Activated CD4-positive, alpha-beta T cell treated with anti-CD3 and anti-CD28 coated beads, Interleukin-2, amount 50 U/mL, for 4 hours (primary cell): ENCODE measurements around the gene PCDH20.
"Not testable (repeated sequence)": the region's sequence is repeated elsewhere in the genome, so short reads cannot be mapped to it uniquely, and the experiment has no call there.

ENCODE experiments used
- DNase-seq, 2 experiments: peaks; one replicate each; pipeline ENCODE4 v3.0.0-alpha.2; 2020

The PCDH20 gene, protein sequence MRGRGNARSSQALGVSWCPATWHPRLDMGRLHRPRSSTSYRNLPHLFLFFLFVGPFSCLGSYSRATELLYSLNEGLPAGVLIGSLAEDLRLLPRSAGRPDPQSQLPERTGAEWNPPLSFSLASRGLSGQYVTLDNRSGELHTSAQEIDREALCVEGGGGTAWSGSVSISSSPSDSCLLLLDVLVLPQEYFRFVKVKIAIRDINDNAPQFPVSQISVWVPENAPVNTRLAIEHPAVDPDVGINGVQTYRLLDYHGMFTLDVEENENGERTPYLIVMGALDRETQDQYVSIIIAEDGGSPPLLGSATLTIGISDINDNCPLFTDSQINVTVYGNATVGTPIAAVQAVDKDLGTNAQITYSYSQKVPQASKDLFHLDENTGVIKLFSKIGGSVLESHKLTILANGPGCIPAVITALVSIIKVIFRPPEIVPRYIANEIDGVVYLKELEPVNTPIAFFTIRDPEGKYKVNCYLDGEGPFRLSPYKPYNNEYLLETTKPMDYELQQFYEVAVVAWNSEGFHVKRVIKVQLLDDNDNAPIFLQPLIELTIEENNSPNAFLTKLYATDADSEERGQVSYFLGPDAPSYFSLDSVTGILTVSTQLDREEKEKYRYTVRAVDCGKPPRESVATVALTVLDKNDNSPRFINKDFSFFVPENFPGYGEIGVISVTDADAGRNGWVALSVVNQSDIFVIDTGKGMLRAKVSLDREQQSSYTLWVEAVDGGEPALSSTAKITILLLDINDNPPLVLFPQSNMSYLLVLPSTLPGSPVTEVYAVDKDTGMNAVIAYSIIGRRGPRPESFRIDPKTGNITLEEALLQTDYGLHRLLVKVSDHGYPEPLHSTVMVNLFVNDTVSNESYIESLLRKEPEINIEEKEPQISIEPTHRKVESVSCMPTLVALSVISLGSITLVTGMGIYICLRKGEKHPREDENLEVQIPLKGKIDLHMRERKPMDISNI

DNA sequence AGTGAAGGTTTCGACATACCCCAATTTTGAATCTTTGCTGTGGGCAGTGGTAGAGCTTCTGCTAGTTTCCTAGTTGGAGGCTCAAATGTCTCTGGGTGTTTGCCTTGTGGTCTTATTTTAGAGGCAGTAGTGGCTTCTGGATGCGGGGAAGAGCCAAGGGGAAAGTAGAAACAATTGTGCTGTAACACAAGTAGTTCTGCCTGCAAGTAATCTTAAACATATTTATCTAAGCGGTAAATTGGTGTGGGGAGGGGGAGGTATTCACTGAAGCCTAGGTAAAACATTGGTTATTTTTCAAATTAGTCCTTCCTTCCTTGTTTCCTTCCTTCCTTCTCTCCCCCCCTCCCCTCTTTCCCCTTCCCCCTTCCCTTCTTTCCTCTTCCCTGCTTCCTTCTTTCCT, at the start of gene PCDH20:
Gene PCDH20 (minus strand): TSS at position 101 of the 400 bp plus-strand sequence. CDS start 691 bp downstream, outside the sequence.
- no peak for DNase-seq

DNA sequence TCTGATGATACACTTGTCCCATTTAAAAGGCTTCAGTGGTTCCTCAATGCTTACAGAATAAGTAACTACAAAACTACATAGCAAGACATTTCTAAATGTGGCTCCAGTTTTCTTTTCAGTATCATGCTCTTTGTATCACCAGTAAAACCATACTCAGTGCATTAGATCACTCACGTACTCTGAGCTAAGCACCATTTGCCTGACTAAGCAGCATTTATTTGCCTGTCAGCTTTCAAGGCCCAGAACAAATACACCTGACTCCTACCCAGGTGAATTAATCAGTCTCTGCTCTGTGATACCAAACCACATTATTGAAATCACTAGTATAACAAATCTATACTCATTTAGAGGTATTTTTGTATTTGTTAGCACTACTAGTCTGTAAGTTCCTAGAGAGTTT, 47.4 kb upstream of the PCDH20 start:
- no peak for DNase-seq

DNA sequence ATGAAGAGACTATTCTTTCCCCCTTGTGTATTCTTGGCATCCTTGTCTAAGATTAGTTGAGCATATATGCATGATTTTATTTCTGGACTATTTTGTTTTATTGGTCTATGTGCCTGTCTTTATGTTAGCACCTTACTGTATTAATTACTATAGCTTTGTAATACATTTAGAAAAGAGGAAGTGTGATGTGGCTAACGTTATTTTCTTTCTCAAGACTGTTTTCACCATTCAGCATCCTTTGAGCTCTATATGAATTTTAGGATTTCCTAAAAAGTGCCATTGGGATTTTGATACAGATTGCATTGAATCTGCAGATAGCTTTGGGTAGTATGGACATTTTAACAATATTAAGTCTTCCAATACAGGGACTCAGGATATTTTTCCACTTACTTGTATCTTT, 37.5 kb upstream of the PCDH20 start:
- DNase-seq = no peak

DNA sequence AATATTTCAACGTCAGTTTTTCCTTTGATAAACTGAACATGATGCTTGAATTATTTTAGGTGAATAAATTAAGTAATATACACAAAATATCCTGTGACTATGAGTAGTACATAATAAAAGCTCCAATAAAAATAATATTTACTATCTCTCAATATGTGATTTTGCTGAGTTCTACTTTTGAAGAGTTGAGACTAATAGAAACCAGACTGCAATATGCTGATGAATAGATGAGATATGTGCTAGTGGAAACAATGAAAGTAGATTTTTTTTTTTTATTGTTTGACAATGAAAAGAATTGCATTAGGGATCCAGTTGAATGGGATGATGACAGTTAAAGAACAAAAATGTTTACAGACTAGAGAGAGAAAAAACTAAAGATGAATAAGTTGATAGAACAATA, 16.4 kb upstream of the PCDH20 start:
- no peak for DNase-seq

DNA sequence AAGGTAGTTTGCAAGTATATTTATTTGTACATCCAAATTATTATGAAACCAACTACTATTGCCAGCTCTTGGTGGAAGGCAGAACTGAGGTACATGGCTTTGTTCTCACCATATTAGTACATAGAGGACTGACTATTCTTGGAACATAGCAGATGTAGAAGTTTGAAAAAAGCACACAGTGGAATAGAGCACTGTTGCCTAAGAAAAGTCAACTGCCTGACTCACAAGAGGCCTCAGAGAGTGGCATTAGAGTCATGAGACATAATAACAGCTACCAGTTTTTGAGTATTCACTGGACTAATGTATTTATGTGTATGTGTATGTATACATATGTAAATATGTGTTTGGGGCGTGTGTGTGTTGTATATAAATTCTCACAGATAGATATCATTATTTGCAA, 8.3 kb upstream of the PCDH20 start:
- DNase-seq = no peak

DNA sequence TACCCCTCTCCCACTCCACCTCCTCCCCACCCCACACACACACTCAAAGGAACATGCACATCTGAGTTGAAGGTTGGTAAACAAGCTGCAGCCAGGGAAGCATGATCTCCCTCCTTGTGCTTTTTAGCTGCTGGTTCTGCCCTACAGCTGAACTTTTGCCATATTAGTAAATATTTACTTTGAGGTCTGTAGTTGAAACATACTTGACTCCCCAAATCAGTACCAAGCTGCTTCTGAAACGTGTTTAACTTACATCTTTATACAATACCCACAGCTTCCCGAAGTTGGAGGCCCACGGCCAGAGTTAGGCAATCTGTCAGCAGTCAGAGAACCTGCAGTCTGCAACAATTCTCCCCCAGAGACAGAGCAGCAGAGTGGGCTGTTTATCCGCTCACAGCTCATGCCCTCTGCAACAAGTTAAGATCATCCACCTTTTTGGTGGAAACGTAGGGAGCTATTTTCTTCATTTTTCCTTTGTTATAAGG, 1.5 kb upstream of the PCDH20 start:
- no peak for DNase-seq

DNA sequence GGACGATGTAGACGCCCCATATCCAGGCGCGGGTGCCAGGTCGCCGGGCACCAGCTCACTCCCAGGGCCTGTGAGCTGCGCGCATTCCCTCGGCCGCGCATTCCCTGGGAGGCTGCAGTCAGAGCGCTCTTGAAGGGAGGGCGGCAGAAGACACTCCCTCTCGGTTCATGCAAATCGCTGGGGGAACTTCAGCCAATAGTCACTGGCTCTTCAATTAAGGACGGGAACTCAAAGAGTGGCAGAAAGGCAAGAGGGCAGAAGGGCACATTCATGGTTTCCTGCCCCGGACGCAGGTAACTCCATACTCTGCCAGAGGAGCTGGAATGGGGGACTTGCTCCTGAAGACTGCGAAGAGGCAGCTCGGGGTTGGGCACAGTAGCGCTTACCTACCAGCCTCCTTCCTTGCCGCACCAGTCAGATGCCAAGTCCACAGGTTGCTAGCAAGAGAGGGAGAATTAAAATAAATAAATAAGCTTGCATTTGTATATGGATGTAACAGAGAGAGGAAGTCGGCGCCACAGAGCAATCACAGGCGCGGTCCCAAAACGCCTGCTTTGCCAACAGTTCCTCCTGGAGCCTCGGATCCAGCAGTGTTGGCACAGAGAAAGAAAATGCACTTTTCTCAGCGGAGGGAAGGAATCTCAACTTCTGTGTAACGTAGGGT, 459 bp downstream of the PCDH20 start:
- DNase-seq = no peak

DNA sequence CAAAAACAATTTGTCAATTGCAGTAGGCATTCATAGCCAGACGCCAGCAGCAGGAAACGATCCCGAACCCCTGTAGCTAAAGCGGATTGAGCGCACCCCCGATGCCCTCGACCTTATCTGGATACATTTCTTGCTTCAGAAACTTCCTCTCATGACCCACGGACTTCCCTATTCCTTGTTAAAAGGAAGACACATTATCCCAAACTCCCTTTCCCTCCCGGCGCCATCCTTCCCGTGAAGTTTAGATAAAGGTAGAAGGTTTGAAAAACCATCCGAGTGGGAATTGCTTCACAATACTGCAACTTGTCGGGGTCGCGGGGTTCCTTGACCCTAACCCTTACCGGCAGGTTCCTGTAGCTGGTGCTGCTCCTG, 977 bp downstream of the PCDH20 start:
- no peak for DNase-seq

DNA sequence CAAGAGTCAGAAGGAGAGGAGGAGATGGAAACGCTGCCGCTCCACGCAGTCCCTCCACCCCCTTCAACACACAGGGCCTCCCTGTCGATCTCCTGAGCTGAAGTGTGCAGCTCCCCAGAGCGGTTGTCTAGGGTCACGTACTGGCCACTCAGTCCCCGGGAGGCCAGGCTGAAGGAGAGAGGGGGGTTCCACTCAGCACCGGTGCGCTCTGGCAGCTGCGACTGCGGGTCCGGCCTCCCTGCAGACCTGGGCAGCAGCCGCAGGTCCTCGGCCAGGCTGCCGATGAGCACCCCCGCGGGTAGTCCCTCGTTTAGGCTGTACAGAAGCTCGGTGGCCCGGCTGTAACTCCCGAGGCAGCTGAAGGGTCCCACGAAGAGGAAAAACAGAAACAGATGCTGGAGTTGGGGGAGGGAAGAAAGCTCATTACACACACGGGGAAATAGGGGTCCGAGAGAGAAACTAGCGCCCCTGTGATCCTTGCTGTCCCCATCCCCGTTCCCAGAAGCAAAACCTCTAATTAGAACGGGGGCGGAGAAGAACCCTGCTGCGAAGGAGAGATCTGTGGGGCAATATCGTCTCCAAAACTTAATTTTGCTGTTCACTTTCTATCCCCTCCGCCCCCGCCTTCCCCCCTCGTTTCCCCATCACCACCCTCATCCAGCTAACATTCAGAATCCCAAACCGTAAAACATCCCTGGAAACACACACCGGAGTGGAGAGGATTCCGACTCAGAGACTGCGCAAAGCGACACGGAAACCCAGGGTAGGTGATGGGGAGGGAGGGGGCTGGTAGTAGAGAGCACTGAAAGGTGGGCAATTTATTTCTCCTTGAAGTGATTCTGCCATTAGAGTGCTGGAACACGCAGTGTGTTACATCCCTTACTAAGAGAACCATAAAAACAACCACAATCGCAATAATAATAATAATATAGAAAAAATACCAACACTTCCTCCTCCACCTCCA, 1.8 kb downstream of the PCDH20 start:
- DNase-seq = no peak

DNA sequence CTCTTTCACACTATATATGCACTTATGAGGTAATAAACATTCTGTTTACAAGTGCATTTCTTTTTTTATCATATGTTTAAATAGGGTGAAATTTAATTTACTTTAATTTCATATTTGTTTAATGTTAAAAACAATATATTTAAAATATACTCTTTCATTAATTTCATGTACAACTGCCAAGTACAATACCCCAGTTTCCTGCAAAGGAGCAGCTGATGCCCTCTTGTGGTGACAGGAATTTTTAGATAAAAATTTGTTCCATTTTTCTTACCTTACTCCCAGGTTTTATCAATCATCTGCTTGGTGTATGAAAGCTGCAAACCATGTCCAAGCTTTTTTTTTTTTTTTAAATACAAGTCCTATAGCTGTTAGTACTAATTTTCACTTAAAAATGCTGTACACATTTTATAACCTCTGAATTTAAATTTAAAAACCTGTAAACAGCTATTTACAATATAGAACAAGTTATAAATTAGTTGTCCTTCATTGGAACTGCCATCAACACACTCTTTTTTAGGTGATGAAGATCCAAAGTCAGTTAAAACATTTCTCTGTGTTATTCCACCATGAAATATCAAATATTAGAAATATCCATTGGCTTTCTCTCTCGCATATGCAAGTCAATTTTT, 4.9 kb downstream of the PCDH20 start:
- DNase-seq = no peak

DNA sequence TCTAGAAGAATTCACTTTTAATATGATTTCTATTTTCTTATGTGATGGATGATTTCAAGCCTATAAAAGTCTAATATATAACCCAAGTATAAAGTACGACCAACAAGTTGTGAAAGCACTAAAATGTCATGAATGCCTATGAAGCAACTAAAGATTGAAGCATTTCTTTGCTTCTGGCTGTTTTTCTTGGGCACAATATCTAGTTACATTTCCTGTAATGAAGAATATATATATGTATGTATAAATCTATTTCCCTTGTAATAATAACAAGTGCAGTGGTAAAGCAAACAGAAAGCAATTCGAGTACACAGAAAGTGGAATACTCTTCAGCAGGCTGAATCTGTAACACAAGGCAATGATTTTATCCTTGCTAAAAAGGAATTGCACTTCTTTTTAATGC, 5.4 kb downstream of the PCDH20 start:
- DNase-seq = no peak

DNA sequence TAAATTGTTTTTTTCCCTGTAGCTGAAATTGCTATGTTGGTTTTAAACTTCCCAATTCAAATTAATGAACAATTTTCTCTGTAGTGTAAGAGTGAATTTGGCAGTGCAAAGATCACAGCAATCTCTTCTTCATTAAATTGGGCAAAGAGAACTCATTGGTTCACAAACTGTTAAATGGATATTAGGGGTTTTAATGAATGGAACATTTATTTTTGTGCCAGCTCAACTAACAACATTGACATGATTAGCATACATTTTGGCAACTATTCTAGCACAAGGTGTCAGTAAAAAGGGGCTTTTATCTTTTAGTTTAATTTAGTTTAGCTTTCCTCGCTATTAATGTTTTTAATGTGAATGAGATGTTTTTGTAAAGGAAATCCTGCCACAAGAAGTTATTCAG, 7.1 kb downstream of the PCDH20 start:
- no peak for DNase-seq

DNA sequence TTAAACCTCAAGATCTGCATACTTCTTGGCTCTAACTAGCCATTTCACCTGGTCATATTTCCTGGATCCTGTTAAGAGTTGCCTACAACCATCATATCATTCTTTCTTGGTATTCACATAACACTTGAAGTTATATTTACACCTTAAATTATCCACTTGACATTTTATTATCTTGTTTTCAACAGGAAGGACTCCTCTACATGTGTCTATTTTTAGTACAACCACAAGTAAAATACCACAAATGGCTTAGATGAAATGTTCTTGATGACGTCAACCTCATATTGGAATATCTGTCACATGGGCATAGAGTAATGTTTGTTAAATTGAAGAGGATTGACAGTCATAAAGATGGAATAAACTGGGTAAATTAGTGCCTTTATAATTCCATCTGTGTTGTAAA, 9.4 kb downstream of the PCDH20 start:
- no peak for DNase-seq

DNA sequence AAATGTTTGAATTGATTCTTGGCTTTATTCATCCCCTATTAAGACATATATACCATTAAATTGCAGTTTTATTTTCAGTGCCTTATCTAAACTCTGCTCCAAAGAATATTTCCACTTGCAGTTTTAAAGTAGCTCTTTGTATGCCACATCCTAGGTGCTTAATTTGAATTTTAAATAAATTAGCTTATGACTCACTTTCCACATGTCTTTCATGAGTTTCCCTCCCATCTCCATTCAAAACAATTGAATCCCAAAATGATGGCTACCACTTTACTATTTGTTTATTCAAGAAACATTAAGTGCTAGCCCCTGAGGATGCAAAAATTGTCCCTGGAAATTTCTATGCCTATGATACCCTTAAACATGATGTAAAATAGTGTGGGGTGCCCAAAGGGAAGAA, 19.5 kb downstream of the PCDH20 start:
- no peak for DNase-seq

DNA sequence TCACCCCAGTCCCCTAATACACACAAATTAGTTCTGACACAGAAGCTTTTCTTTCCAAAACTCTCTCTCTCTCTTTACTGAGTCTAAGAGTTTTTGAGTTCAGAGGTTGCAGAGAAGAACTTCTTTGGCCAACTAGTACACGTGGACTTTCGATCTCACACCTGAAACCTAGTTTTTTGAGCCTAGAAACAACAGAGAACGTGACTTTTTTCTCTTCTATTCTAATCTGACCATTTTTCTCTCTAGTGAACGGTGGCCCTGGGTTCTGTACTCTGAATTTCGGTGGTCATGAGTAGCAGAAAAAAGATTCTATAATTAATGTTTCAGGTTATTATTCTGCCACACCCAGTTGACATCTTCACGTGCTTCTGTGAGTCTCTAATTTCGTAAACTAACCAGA, 24.2 kb downstream of the PCDH20 start:
- no peak for DNase-seq

DNA sequence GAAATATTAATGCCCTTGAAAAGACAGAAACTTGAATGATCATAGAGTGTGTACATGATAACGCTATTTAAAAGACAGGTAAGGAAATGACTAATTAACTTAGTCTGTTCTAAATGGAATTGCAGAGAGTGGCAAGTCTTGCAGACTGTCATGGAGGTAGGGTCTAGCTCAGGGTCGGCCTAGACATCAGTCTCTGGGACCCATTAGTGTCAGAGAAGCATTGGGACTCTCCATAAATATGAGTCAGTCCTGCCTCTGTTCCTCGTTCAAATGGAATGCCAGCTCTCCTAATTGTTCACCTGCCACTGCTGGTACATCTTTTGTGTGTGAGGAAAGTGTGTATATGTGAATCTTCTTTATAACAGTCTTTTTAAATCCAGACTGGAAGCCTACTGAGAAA, 28.0 kb downstream of the PCDH20 start:
- no peak for DNase-seq

DNA sequence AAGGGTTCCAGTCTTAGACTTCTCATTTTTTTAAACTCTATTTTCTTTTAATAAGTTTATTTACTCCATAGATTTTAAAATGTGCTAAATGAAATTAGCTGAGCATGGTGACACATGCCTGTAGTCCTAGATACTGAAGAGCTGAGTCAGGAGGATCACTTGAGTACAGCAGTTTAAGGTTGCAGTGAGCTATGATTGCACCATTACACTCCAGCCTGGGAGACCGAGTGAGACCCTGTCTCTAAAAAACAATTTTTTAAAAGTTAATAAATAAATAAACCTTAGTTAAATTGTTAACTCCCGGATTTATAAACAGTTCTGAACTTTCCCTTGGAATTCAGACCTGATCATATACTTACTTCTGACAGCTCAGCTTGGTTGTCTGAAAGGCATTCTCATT, 32.5 kb downstream of the PCDH20 start:
- no peak for DNase-seq

DNA sequence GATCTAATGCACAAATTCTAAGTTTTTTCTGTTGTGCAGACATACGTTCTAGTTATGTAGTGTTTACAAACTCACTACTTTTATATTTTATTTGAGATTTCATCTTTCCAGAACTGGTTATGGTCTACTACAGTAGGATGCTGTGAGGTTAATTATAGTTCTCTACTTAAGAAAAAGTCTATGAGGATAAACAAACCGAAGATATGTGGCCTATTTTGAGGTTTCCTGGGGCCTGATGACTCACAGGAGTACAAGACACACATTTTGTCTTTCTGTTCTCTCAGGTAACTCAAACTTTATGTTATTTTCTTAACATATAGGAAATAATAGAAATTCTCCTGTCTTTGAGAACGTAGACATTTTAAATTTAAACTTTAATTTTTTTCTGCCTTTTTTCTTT, 45.1 kb downstream of the PCDH20 start:
- DNase-seq = no peak

DNA sequence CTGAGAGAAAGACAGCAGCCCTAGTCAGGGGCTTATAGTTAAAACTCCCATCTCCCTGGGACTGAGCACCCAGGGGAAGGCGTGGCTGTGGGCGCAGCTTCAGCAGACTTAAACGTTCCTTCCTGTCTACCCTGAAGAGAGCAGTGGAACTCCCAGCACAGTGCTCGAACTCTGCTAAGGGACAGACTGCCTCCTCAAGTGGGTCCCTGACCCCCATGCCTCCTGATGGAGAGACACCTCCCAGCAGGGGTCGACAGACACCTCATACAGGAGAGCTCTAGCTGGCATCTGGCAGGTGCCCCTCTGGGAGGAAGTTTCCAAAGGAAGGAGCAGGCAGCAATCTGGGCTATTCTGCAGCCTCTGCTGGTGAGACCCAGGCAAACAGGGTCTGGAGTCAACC, 51.0 kb downstream of the PCDH20 start:
- not testable (repeated sequence) for DNase-seq

DNA sequence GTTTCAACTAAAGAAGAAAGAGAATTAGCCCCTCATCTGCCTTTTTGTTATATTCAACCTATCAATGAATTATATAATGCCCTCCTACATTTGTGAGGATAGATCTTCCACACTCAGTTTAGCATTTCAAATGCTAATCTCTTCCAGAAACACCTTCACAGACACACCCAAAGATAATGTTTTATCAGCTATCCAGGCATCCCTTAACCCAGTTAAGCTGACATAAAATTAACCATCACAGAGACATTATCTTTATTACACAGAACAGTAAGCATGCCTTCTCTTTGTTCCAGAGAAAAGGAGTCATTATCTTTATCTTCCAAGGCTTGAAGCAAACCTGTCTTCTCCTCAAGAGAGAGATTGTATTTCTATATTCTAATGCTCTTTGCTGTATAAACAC, 53.1 kb downstream of the PCDH20 start:
- DNase-seq = no peak
